ENCODE measurements around the gene NHS.

The NHS gene

GRCh38 chrX:17608888-17609287, 233.9 kb downstream of the NHS start:
- no peak for DNase-seq (ENCODE audit: extremely low read depth in 1 of 2, low read depth in 1 of 2)

- DNase-seq (ENCODE audit: extremely low read depth in 1 of 2, low read depth in 1 of 2) = no peak
Measured at GRCh38 chrX:17610788-17611187, 235.8 kb downstream of the NHS start.

GRCh38 chrX:17613979-17614588, 239.1 kb downstream of the NHS start:
- no peak for DNase-seq (ENCODE audit: extremely low read depth in 1 of 2, low read depth in 1 of 2)

GRCh38 chrX:17616936-17617335, 241.9 kb downstream of the NHS start:
- DNase-seq (ENCODE audit: extremely low read depth in 1 of 2, low read depth in 1 of 2) = no peak

- no peak for DNase-seq (ENCODE audit: extremely low read depth in 1 of 2, low read depth in 1 of 2)
Measured at GRCh38 chrX:17617806-17618205, 242.8 kb downstream of the NHS start.

- no peak for DNase-seq (ENCODE audit: extremely low read depth in 1 of 2, low read depth in 1 of 2)
Measured at GRCh38 chrX:17621566-17622270, 246.7 kb downstream of the NHS start.

- DNase-seq (ENCODE audit: extremely low read depth in 1 of 2, low read depth in 1 of 2) = no peak
Measured at GRCh38 chrX:17622331-17622730, 247.3 kb downstream of the NHS start.

GRCh38 chrX:17623750-17624149, 248.8 kb downstream of the NHS start:
- no peak for DNase-seq (ENCODE audit: extremely low read depth in 1 of 2, low read depth in 1 of 2)

GRCh38 chrX:17627026-17627425, 252.0 kb downstream of the NHS start:
- no peak for DNase-seq (ENCODE audit: extremely low read depth in 1 of 2, low read depth in 1 of 2)

GRCh38 chrX:17628976-17629375, 254.0 kb downstream of the NHS start:
- DNase-seq (ENCODE audit: extremely low read depth in 1 of 2, low read depth in 1 of 2) = no peak

- no peak for DNase-seq (ENCODE audit: extremely low read depth in 1 of 2, low read depth in 1 of 2)
Measured at GRCh38 chrX:17629519-17629918, 254.5 kb downstream of the NHS start.

- DNase-seq (ENCODE audit: extremely low read depth in 1 of 2, low read depth in 1 of 2) = no peak
Measured at GRCh38 chrX:17631647-17632046, 256.6 kb downstream of the NHS start.

- no peak for DNase-seq (ENCODE audit: extremely low read depth in 1 of 2, low read depth in 1 of 2)
Measured at GRCh38 chrX:17632942-17633341, 257.9 kb downstream of the NHS start.

- DNase-seq (ENCODE audit: extremely low read depth in 1 of 2, low read depth in 1 of 2) = no peak
Measured at GRCh38 chrX:17633546-17633945, 258.5 kb downstream of the NHS start.

- no peak for DNase-seq (ENCODE audit: extremely low read depth in 1 of 2, low read depth in 1 of 2)
Measured at GRCh38 chrX:17634542-17635207, 259.7 kb downstream of the NHS start.

- DNase-seq (ENCODE audit: extremely low read depth in 1 of 2, low read depth in 1 of 2) = no peak
Measured at GRCh38 chrX:17635231-17635630, 260.2 kb downstream of the NHS start.

GRCh38 chrX:17637235-17637634, 262.2 kb downstream of the NHS start:
- DNase-seq (ENCODE audit: extremely low read depth in 1 of 2, low read depth in 1 of 2) = no peak

- no peak for DNase-seq (ENCODE audit: extremely low read depth in 1 of 2, low read depth in 1 of 2)
Measured at GRCh38 chrX:17638731-17639130, 263.7 kb downstream of the NHS start.

GRCh38 chrX:17642891-17643290, 267.9 kb downstream of the NHS start:
- DNase-seq (ENCODE audit: extremely low read depth in 1 of 2, low read depth in 1 of 2) = no peak

- no peak for DNase-seq (ENCODE audit: extremely low read depth in 1 of 2, low read depth in 1 of 2)
Measured at GRCh38 chrX:17643528-17643927, 268.5 kb downstream of the NHS start.

GRCh38 chrX:17644001-17644400, 269.0 kb downstream of the NHS start:
- no peak for DNase-seq (ENCODE audit: extremely low read depth in 1 of 2, low read depth in 1 of 2)

GRCh38 chrX:17654116-17654515, 279.1 kb downstream of the NHS start:
- DNase-seq (ENCODE audit: extremely low read depth in 1 of 2, low read depth in 1 of 2) = peak; percentile 24 to 38
